ENCODE data around the gene SELENOO. TPM values are rescaled to one million over a fixed set of nuclear protein-coding genes. Genes with fewer than 3 reads are reported as not detected.

The SELENOO gene
- polyA plus RNA-seq, 1 of the 3 experiments (the other 2 are of a cell fraction): 26.7 TPM

- H3F3A ChIP-seq (replicated peaks; ENCODE audit: insufficient read depth): peaks cover 11% of the 10 kb centered on the region
- no peak overlapping the region for H2AFZ ChIP-seq (ENCODE audit: low read depth)
- no peak overlapping the region for H3K4me3 ChIP-seq (ENCODE audit: low read depth in 2 of 2, low read length in 1 of 2)
- H3K79me2 ChIP-seq (ENCODE audit: insufficient read depth): peaks cover 42% of the 10 kb centered on the region
- H3K27ac ChIP-seq (ENCODE audit: low read depth in 2 of 2, low read length in 1 of 2): no peak overlapping the region
- ChIA-PET CTCF (interaction anchor here (1.0 to 2.7 kb wide), 5 partner anchors 8 to 389 kb away, joined by 3 to 19 read pairs (median 3); no protein-coding TSS in a partner anchor), POLR2A (no interaction called here)
- TF ChIP-seq YY1 (IDR thresholded peaks at IDR 0.05; ENCODE audit: low read depth) (no peak), FOXM1 (IDR thresholded peaks at IDR 0.05; ENCODE audit: low read depth) (no peak), SIN3A (IDR thresholded peaks at IDR 0.05; ENCODE audit: borderline replicate concordance, low read depth, low read length) (no peak), EP300 (IDR thresholded peaks at IDR 0.05; ENCODE audit: borderline replicate concordance in 1 of 2, low read depth in 1 of 2, low read length in 1 of 2) (no peak), NFIC (IDR thresholded peaks at IDR 0.05; ENCODE audit: borderline replicate concordance) (no peak), SMC3 (IDR thresholded peaks at IDR 0.05; ENCODE audit: low read depth, low read length) (no peak), JUND (IDR thresholded peaks at IDR 0.05) (no peak), ZBTB33 (IDR thresholded peaks at IDR 0.05; ENCODE audit: borderline replicate concordance, low read depth) (no peak), RXRA (IDR thresholded peaks at IDR 0.05; ENCODE audit: borderline replicate concordance, low read depth) (no peak), TEAD4 (IDR thresholded peaks at IDR 0.05; ENCODE audit: borderline replicate concordance, insufficient read depth) (no peak), GABPA (IDR thresholded peaks at IDR 0.05; ENCODE audit: low read depth) (no peak), USF1 (IDR thresholded peaks at IDR 0.05; ENCODE audit: borderline replicate concordance, low read depth) (no peak), NRF1 (IDR thresholded peaks at IDR 0.05; ENCODE audit: low read depth, low read length) (no peak)
- TF ChIP-seq, protein P1, sequence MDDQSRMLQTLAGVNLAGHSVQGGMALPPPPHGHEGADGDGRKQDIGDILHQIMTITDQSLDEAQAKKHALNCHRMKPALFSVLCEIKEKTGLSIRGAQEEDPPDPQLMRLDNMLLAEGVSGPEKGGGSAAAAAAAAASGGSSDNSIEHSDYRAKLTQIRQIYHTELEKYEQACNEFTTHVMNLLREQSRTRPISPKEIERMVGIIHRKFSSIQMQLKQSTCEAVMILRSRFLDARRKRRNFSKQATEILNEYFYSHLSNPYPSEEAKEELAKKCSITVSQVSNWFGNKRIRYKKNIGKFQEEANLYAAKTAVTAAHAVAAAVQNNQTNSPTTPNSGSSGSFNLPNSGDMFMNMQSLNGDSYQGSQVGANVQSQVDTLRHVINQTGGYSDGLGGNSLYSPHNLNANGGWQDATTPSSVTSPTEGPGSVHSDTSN (IDR thresholded peaks at IDR 0.05): no peak
- TF ChIP-seq, protein P2, sequence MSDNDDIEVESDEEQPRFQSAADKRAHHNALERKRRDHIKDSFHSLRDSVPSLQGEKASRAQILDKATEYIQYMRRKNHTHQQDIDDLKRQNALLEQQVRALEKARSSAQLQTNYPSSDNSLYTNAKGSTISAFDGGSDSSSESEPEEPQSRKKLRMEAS (IDR thresholded peaks at IDR 0.05; ENCODE audit: low read depth): no peak
- TF ChIP-seq, protein P3, sequence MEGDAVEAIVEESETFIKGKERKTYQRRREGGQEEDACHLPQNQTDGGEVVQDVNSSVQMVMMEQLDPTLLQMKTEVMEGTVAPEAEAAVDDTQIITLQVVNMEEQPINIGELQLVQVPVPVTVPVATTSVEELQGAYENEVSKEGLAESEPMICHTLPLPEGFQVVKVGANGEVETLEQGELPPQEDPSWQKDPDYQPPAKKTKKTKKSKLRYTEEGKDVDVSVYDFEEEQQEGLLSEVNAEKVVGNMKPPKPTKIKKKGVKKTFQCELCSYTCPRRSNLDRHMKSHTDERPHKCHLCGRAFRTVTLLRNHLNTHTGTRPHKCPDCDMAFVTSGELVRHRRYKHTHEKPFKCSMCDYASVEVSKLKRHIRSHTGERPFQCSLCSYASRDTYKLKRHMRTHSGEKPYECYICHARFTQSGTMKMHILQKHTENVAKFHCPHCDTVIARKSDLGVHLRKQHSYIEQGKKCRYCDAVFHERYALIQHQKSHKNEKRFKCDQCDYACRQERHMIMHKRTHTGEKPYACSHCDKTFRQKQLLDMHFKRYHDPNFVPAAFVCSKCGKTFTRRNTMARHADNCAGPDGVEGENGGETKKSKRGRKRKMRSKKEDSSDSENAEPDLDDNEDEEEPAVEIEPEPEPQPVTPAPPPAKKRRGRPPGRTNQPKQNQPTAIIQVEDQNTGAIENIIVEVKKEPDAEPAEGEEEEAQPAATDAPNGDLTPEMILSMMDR (IDR thresholded peaks at IDR 0.05): no peak
- TF ChIP-seq, protein P4, sequence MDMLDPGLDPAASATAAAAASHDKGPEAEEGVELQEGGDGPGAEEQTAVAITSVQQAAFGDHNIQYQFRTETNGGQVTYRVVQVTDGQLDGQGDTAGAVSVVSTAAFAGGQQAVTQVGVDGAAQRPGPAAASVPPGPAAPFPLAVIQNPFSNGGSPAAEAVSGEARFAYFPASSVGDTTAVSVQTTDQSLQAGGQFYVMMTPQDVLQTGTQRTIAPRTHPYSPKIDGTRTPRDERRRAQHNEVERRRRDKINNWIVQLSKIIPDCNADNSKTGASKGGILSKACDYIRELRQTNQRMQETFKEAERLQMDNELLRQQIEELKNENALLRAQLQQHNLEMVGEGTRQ (IDR thresholded peaks at IDR 0.05; ENCODE audit: borderline replicate concordance, low read depth, low read length): no peak
- H3K9me3 ChIP-seq: no peaks in the 10 kb centered on the region
- H3K4me2 ChIP-seq: no peak overlapping the region
- H3K4me1 ChIP-seq (ENCODE audit: control insufficient read depth in 1 of 2, insufficient read depth in 2 of 2, low read depth in 1 of 2, low read length in 1 of 2): no peaks in the 10 kb centered on the region
- no peak overlapping the region for H3K9ac ChIP-seq
- H3K9me2 ChIP-seq: no peaks in the 10 kb centered on the region
- peaks cover 27% of the 10 kb centered on the region; the same call in 1 of the 2 replicates for H4K20me1 ChIP-seq (ENCODE audit: insufficient read depth)
- no peak for DNase-seq
- 93% methylated on average over 19 of the region's 20 CpGs for WGBS (ENCODE audit: low lambda C conversion rate)
- H3K27me3 ChIP-seq (ENCODE audit: insufficient read depth): no peaks in the 10 kb centered on the region
- peaks cover 4 to 8% of the 10 kb centered on the region in 2 experiments for H3K36me3 ChIP-seq (replicated peaks in 1 of 2; ENCODE audit: control insufficient read depth in 1 of 2, insufficient read depth in 2 of 2, low read length in 1 of 2)
Observed at GRCh38 chr22:50232481-50233151, 31.8 kb downstream of the SELENOO start.
